ENCODE results near the gene CEP57. TPM values are rescaled to one million over a fixed set of nuclear protein-coding genes. Genes with fewer than 3 reads are reported as not detected.

The CEP57 gene
- polyA plus RNA-seq, 1 donor (not counting 4 experiments of a cell fraction or from before 2014, with no cell fraction given), result 27.1 TPM

DNA sequence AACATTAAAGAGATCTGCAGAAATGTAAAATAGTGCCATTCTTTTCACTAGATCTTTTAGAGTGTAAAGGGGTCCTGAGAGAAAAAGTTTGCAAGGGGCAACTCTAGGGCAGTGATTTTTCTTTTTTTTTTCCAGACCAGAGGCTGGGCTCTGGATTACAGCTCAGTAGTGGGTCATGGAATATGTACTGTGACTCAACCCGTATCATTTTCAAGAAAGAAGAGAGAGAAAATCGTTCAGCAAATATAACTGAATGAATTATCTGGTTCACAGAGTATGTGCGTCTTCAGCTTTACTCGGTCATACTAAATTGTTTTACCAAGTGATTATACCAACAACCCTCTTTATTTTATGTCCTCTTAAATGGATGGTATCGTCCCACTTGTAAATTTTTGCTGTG is 3.8 kb downstream of the CEP57 start:
- no peak for DNase-seq (ENCODE audit: low read depth, low spot score)
- dilution Hi-C loops (cut with MboI; ENCODE audit: extremely low pct_ligation_motif_present, low sequenced_read_pairs), result no loop called here

DNA sequence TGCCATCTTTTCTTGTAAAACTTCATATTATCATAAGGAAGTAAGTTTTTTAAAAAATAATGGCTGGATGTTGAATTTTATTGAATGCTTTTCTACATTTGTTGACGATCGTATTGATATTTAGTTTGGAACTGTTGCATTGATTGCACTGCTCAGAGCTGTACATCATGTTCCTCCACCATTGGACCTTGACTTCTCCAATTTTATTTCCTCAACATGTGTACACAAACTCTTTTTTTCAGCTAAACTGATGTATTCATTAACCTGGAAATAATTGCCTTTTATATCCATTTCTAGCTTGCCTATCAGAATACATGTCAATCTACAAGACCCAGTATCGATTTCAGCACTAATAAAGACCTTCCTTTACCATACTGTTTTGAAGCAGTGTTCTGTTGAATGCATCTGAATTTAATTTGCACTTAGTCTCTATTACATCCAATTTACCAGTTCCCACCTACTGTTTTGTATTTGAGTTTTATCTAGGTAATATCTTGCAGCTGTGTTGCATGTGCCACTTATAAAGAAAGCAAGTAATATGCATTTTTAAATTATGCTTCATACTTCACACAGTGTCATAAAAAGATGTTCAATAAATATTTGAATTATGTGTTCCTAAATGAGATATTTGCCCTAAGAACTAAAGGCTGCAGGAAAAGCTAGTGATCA is 5.5 kb downstream of the CEP57 start:
- dilution Hi-C loops (cut with MboI; ENCODE audit: extremely low pct_ligation_motif_present, low sequenced_read_pairs), result no loop called here
- Histone ChIP-seq H3K4me2 (ENCODE audit: control insufficient read depth, extremely low read depth, insufficient read depth, low read depth, low read length) (no peak overlapping the region), H3K36me3 (ENCODE audit: control insufficient read depth in 2 of 2, extremely low read depth in 1 of 2, insufficient read depth in 2 of 2, low read length in 2 of 2) (no peaks in the 10 kb centered on the region), H3K27me3 (ENCODE audit: control insufficient read depth, extremely low read depth, insufficient read depth, low read length) (no peaks in the 10 kb centered on the region), H3K9ac (ENCODE audit: control insufficient read depth, extremely low read depth, insufficient read depth, low read length) (no peak overlapping the region), H3K27ac (ENCODE audit: control insufficient read depth, insufficient read depth, low read length) (no peak overlapping the region), H3K4me1 (ENCODE audit: control insufficient read depth, extremely low read depth, insufficient read depth, low read length) (peaks cover 12% of the 10 kb centered on the region), H3K4me3 (ENCODE audit: control insufficient read depth in 2 of 3, extremely low read depth in 1 of 3, insufficient read depth in 2 of 3, low read depth in 1 of 3, low read length in 3 of 3) (no peak overlapping the region), H2AFZ (ENCODE audit: control insufficient read depth, low read length) (no peak overlapping the region), H4K20me1 (ENCODE audit: control insufficient read depth, extremely low read depth, insufficient read depth, low read length) (no peaks in the 10 kb centered on the region), H3K9me1 (ENCODE audit: control insufficient read depth, extremely low read depth, insufficient read depth, low read length) (no peaks in the 10 kb centered on the region), H3K9me3 (ENCODE audit: control insufficient read depth, low read depth, low read length) (no peaks in the 10 kb centered on the region), H3K79me2 (ENCODE audit: control insufficient read depth, insufficient read depth, low read length) (peaks cover 47% of the 10 kb centered on the region)
- no peak for FAIRE-seq
- no peak for DNase-seq (ENCODE audit: low read depth, low spot score)
- TF ChIP-seq, protein P1, sequence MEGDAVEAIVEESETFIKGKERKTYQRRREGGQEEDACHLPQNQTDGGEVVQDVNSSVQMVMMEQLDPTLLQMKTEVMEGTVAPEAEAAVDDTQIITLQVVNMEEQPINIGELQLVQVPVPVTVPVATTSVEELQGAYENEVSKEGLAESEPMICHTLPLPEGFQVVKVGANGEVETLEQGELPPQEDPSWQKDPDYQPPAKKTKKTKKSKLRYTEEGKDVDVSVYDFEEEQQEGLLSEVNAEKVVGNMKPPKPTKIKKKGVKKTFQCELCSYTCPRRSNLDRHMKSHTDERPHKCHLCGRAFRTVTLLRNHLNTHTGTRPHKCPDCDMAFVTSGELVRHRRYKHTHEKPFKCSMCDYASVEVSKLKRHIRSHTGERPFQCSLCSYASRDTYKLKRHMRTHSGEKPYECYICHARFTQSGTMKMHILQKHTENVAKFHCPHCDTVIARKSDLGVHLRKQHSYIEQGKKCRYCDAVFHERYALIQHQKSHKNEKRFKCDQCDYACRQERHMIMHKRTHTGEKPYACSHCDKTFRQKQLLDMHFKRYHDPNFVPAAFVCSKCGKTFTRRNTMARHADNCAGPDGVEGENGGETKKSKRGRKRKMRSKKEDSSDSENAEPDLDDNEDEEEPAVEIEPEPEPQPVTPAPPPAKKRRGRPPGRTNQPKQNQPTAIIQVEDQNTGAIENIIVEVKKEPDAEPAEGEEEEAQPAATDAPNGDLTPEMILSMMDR (optimal IDR thresholded peaks at IDR 0.05 in 1 of 3, IDR thresholded peaks at IDR 0.05 in 1 of 3, conservative IDR thresholded peaks at IDR 0.05 in 1 of 3; ENCODE audit: extremely low read depth in 1 of 3, insufficient read depth in 2 of 3, low read length in 3 of 3), result no peak
- TF ChIP-seq EZH2 (IDR thresholded peaks at IDR 0.05; ENCODE audit: low read length), result no peak

More for the DNA sequence above, 3.8 kb downstream of the CEP57 start:
- H3K4me2 ChIP-seq (ENCODE audit: control insufficient read depth, extremely low read depth, insufficient read depth, low read depth, low read length), result no peak overlapping the region
- TF ChIP-seq, protein P1 (optimal IDR thresholded peaks at IDR 0.05 in 1 of 3, IDR thresholded peaks at IDR 0.05 in 1 of 3, conservative IDR thresholded peaks at IDR 0.05 in 1 of 3; ENCODE audit: extremely low read depth in 1 of 3, insufficient read depth in 2 of 3, low read length in 3 of 3), result no peak
- no peak for TF ChIP-seq EZH2 (IDR thresholded peaks at IDR 0.05; ENCODE audit: low read length)
- FAIRE-seq, result no peak
- no peak overlapping the region for H3K27ac ChIP-seq (ENCODE audit: control insufficient read depth, insufficient read depth, low read length)
- no peaks in the 10 kb centered on the region for H3K36me3 ChIP-seq (ENCODE audit: control insufficient read depth in 2 of 2, extremely low read depth in 1 of 2, insufficient read depth in 2 of 2, low read length in 2 of 2)
- no peaks in the 10 kb centered on the region for H3K9me1 ChIP-seq (ENCODE audit: control insufficient read depth, extremely low read depth, insufficient read depth, low read length)
- H3K79me2 ChIP-seq (ENCODE audit: control insufficient read depth, insufficient read depth, low read length), result peaks cover 48% of the 10 kb centered on the region
- H3K9ac ChIP-seq (ENCODE audit: control insufficient read depth, extremely low read depth, insufficient read depth, low read length), result no peak overlapping the region
- H2AFZ ChIP-seq (ENCODE audit: control insufficient read depth, low read length), result no peak overlapping the region
- no peaks in the 10 kb centered on the region for H3K9me3 ChIP-seq (ENCODE audit: control insufficient read depth, low read depth, low read length)
- no peak overlapping the region for H3K4me3 ChIP-seq (ENCODE audit: control insufficient read depth in 2 of 3, extremely low read depth in 1 of 3, insufficient read depth in 2 of 3, low read depth in 1 of 3, low read length in 3 of 3)
- H3K4me1 ChIP-seq (ENCODE audit: control insufficient read depth, extremely low read depth, insufficient read depth, low read length), result peaks cover 12% of the 10 kb centered on the region
- no peaks in the 10 kb centered on the region for H3K27me3 ChIP-seq (ENCODE audit: control insufficient read depth, extremely low read depth, insufficient read depth, low read length)
- no peaks in the 10 kb centered on the region for H4K20me1 ChIP-seq (ENCODE audit: control insufficient read depth, extremely low read depth, insufficient read depth, low read length)
